LNCAP (cell line): ENCODE measurements around the gene C2.

Experiments
- CTCF ChIP-seq: fragments of 450-650 bp; IDR thresholded peaks from 2 replicates; pipeline ENCODE4 v1.5.1; 2017; ENCODE audit warnings: mild to moderate bottlenecking

C2 gene

DNA sequence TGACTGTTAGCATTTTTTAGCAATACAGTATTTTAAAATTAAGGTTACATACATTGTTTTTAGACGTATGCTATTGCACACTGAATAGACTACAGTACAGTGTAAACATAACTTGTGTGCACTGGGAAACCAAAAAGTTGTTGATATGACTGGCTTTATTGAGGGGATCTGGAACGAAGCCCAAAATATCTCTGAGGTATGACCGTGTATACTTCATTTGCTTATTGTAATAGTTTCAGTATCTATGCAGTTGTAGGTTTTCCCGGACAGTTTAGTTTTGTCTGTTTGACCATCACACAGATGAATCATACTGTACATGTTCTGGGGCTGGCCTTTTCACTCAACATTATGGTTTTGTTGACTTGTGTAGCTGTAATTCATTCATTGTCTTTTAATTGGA is 18.7 kb upstream of the C2 start:
- no peak for TF ChIP-seq CTCF

GRCh38 chr6:31911826-31912585 is 15.5 kb upstream of the C2 start:
- no peak for TF ChIP-seq CTCF

DNA sequence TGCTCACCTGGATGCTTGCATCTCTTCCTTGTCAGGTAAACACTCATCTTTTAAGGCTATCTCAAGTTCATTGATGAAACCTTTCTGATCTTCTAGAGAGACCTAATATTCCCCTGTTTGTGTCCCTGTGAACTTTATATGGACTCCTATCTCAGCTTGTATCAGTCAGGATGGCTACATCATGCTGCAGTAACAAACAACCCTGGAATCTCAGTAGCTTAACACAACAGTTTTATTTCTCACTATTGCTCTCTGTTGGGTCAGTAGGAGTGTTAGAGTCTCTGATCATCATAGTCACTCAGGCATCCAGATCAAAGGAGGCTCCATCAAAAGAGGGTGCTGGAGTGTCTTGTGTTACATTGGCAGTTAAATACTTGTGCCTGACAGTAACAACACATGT is 12.2 kb upstream of the C2 start:
- no peak for TF ChIP-seq CTCF

GRCh38 chr6:31915756-31916155 is 11.8 kb upstream of the C2 start:
- TF ChIP-seq CTCF = no peak

GRCh38 chr6:31918069-31918720 is 9.3 kb upstream of the C2 start:
- TF ChIP-seq CTCF = no peak

GRCh38 chr6:31919624-31920303 is 7.8 kb upstream of the C2 start:
- TF ChIP-seq CTCF = no peak

DNA sequence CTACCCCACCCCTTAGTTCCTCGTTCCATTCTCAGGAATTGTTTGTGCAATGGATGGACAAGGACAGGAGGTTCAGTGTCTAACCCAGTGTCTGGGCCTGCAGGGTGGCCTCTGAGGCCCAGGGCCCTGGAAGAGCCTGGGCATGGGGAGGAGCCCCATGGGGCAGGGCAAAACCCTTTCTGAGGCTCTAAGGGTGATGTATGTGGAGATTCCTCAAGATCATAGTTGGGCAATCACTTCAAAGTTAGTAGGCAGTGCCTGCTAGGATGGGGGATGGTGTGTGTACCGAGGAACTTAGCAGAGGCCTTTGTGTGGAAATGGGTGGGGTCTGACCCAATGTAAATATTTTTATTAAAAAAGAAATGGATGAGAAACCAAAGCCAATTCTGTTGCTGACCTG is 6.7 kb upstream of the C2 start:
- TF ChIP-seq CTCF = no peak
